Measurements from ENCODE around the gene TSPEAR. TPM values are rescaled to one million over a fixed set of nuclear protein-coding genes. Genes with fewer than 3 reads are reported as not detected.

TSPEAR gene
- total RNA-seq, 1 donor from 2014 or later = not detected

GRCh38 chr21:44573630-44574456 lies 137.5 kb downstream of the TSPEAR start, which contains the start of gene KRTAP10-4:
TSS of gene KRTAP10-4 (plus strand) at chr21:44573729. CDS start at chr21:44573759, 30 bp downstream.

GRCh38 chr21:44558695-44559094 lies 152.7 kb downstream of the TSPEAR start, which contains the start of gene KRTAP10-3:
TSS of gene KRTAP10-3 (minus strand) at chr21:44558795. CDS start at chr21:44558715, 80 bp downstream.

DNA sequence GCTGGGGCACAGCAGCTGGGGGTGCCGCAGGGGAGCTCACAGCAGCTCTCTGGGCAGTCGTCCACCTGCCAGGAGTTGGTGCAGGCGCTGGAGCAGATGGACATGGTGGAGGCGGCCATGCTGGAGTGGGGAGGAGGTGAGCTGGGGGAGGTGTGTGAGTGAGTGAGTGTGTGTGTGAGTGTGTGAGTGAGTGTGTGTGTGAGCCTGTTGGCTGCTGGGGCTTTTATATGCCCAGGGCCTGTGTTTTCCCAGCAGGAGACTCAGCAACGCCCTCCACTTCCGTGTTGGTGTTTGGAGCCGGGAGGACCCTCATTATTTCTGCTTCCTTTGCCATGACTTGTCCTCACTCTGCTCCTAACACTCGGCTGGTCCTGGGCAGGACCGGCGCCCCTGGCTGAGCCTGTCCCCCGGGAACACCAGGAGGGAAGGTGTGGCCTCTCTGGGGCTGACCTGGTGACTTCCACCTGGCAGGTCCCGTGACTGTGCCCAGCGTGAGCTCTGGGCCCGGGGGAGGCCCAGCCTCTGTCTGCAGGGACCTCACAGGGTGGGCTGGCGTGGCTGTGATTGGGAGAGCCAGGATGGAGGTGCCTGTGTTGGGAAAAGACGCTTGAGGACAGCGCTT lies 159.9 kb downstream of the TSPEAR start, which contains the start of gene KRTAP10-2:
Gene KRTAP10-2 (minus strand): TSS at position 166 of the 622 bp plus-strand sequence. CDS start 47 bp downstream, at position 119.

DNA sequence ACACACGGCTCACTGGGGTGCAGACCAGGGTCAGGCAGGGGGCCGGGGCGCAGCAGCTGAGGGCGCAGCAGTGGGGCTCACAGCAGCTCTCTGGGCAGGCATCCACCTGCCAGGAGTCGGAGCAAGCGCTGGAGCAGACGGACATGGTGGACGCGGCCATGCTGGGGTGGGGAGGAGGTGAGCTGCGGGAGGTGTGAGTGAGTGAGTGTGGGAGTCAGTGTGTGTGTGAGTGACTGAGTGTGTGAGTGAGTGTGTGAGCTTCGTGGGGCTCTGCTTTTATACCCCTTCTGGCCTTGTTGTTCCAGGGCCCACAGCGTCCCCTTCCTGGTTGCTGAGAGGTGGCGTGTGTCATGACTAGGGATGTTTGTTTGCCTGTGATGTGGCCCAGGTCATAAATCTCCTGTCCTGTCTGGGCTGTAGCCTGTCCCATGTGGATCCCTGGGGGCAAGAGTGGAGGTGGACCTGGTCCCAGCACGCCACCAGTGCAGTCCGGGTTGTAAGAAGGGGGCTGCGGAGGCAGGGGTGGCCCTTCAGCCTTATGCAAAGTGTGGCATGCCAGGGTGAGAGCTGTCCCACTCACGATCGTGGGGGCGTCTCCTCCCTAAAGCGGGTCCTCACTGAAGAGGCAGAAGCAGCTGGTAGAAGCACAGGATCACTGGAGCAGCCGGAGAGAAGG lies 171.2 kb downstream of the TSPEAR start, which contains the start of gene KRTAP10-1:
Gene KRTAP10-1 (minus strand): TSS at position 205 of the 676 bp plus-strand sequence. CDS start 45 bp downstream, at position 160.

DNA sequence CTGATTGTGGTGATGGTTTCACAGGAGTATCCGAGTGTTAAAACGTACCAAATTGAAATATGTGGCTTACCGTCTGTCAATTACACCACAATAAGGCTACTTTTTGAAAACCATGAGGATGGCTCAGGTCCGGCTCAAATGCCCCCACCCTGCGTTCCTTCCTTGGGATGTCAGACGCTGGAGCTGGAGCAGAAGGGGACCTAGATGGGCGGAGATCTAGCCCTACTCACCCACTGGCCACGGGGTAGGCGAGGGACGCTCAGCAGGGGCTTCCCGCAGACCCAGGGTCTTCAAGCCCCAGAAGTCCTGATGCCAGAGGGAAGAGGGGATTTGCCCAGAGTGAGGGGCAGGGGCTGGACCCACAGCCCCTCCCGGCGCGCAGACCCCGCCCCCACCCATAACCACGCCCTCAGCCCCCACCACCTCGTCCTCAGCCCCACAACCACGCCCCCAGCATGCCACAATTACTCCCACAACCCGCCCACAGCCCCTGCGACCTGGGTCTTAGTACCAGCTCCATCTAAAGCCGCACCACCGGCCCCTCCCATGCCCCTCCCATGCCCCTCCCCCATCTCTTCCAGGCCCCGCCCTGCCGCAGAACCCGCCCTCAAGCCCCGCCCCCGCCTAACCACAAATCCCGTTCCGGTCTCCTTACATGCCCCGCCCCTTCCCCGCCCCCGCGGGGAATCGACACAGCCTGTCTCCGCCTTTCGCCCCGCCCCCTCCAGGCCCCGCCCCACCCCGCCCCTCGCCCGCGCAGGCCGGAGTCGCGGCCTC lies 256.4 kb downstream of the TSPEAR start, which contains the start of gene LRRC3:
Gene LRRC3 (plus strand): TSS at position 764 of the 777 bp plus-strand sequence. CDS start 1,135 bp downstream, outside the sequence.

Other genes with a start within 250 kb of the TSPEAR start
- gene KRTAP10-1, start 171.4 kb downstream of the TSPEAR start, total RNA-seq = not detected in 2 replicates
- gene KRTAP10-2, start 160.1 kb downstream of the TSPEAR start, total RNA-seq = not detected in 2 replicates
- gene KRTAP10-3, start 152.8 kb downstream of the TSPEAR start, total RNA-seq = not detected in 2 replicates
- not detected in 2 replicates for gene KRTAP10-4, start 137.8 kb downstream of the TSPEAR start, total RNA-seq
- gene KRTAP10-5, start 131.0 kb downstream of the TSPEAR start, total RNA-seq = not detected in 2 replicates
- gene KRTAP10-6, start 119.1 kb downstream of the TSPEAR start, total RNA-seq = not detected in 2 replicates
- gene KRTAP10-7, start 111.0 kb downstream of the TSPEAR start, total RNA-seq = not detected in 2 replicates
- not detected in 2 replicates for gene KRTAP10-8, start 99.5 kb downstream of the TSPEAR start, total RNA-seq
- not detected in 2 replicates for gene KRTAP10-9, start 84.5 kb downstream of the TSPEAR start, total RNA-seq
- gene KRTAP10-10, start 74.2 kb downstream of the TSPEAR start, total RNA-seq = not detected in 2 replicates
- gene KRTAP10-11, start 65.2 kb downstream of the TSPEAR start, total RNA-seq = not detected in 2 replicates
- not detected in 2 replicates for gene KRTAP12-4, start 56.9 kb downstream of the TSPEAR start, total RNA-seq
- not detected in 2 replicates for gene KRTAP12-3, start 53.6 kb downstream of the TSPEAR start, total RNA-seq
- not detected in 2 replicates for gene KRTAP12-2, start 44.6 kb downstream of the TSPEAR start, total RNA-seq
- not detected in 2 replicates for gene KRTAP12-1, start 29.4 kb downstream of the TSPEAR start, total RNA-seq
- not detected in 2 replicates for gene KRTAP10-12, start 14.4 kb downstream of the TSPEAR start, total RNA-seq
- gene UBE2G2, start 90.2 kb upstream of the TSPEAR start, total RNA-seq = 26.0 and 36.0 TPM in 2 replicates
- gene SUMO3, start 106.5 kb upstream of the TSPEAR start, total RNA-seq = 71.9 and 80.0 TPM in 2 replicates
- gene PTTG1IP, start 162.1 kb upstream of the TSPEAR start, total RNA-seq = 221 and 345 TPM in 2 replicates
- gene ITGB2, start 209.3 kb upstream of the TSPEAR start, total RNA-seq = 0.26 and 1.2 TPM in 2 replicates
- gene SLX9, start 228.5 kb upstream of the TSPEAR start, total RNA-seq = 15.5 and 19.1 TPM in 2 replicates

Measured in epithelial cell of alveolus of lung (primary cell).